HG02943 (cell line): ENCODE measurements around the gene HTT-AS.

Experiments used
- ATAC-seq: cut with Tn5 transposase; IDR thresholded peaks from one replicate; pipeline ENCODE4 v1.9.1; 2021; ENCODE audit warnings: mild to moderate bottlenecking, low read depth, moderate library complexity; ENCODE audit not compliant: unreplicated experiment

HTT-AS gene

GRCh38 chr4:3031357-3032082, 42.8 kb downstream of the HTT-AS start:
- ATAC-seq, result no peak

GRCh38 chr4:3030566-3031356, 43.6 kb downstream of the HTT-AS start:
- ATAC-seq, result no peak

GRCh38 chr4:3029464-3029863, 44.9 kb downstream of the HTT-AS start:
- no peak for ATAC-seq

- no peak for ATAC-seq
Observed at GRCh38 chr4:3026540-3026939, 47.8 kb downstream of the HTT-AS start.

- ATAC-seq, result no peak
Observed at GRCh38 chr4:3025881-3026280, 48.5 kb downstream of the HTT-AS start.

GRCh38 chr4:3022651-3023050, 51.7 kb downstream of the HTT-AS start:
- ATAC-seq, result no peak

GRCh38 chr4:3022112-3022511, 52.2 kb downstream of the HTT-AS start:
- ATAC-seq, result no peak

- ATAC-seq, result no peak
Observed at GRCh38 chr4:3021627-3022026, 52.7 kb downstream of the HTT-AS start.

GRCh38 chr4:3021127-3021526, 53.2 kb downstream of the HTT-AS start:
- ATAC-seq, result no peak

GRCh38 chr4:3019145-3019846, 55.0 kb downstream of the HTT-AS start:
- ATAC-seq, result no peak

- no peak for ATAC-seq
Observed at GRCh38 chr4:3017504-3017903, 56.8 kb downstream of the HTT-AS start.

GRCh38 chr4:3016961-3017360, 57.4 kb downstream of the HTT-AS start:
- no peak for ATAC-seq

GRCh38 chr4:3013839-3014350, 60.4 kb downstream of the HTT-AS start:
- ATAC-seq, result no peak
